Thyroid gland (tissue), 4 donors: ENCODE data around the gene MEX3B. TPM values are rescaled to one million over a fixed set of nuclear protein-coding genes. Genes with fewer than 3 reads are reported as not detected.
"Not testable (repeated sequence)": the region's sequence is repeated elsewhere in the genome, so short reads cannot be mapped to it uniquely, and the experiment has no call there.

Source experiments
- DNase-seq, 2 donors: peaks; one replicate each; pipeline ENCODE4 v3.0.0-alpha.2; 2019
- H3K27ac ChIP-seq, 3 donors: fragments of 200-600 bp; sonication (generic); 1 replicate in 2 of 3; 2 replicates in 1 of 3; pipeline ENCODE4 v1.5.1; 2016 to 2019; ENCODE audit warnings: mild to moderate bottlenecking in 1 of 3, moderate library complexity in 1 of 3
- H3K27me3 ChIP-seq: fragments of 200-600 bp; sonication (generic); one replicate; pipeline ENCODE4 v1.5.1; 2019
- H3K36me3 ChIP-seq, 2 donors: fragments of 200-600 bp; sonication (generic); one replicate each; pipeline ENCODE4 v1.5.1; 2016 to 2019
- H3K4me1 ChIP-seq, 2 donors: fragments of 200-600 bp; sonication (generic); one replicate each; pipeline ENCODE4 v1.5.1; 2017 to 2019
- H3K4me3 ChIP-seq, 3 donors: fragments of 200-600 bp; sonication (generic); replicated peaks in 1 of 3; 1 replicate in 2 of 3; 2 replicates in 1 of 3; pipeline ENCODE4 v1.5.1; 2016; ENCODE audit warnings: mild to moderate bottlenecking in 1 of 3
- H3K9me3 ChIP-seq: fragments of 200-600 bp; sonication (generic); one replicate; pipeline ENCODE4 v1.5.1; 2017
- POLR2A ChIP-seq, 2 donors: fragments of 450-650 bp; IDR thresholded peaks; one replicate each; pipeline ENCODE4 v1.6.1; 2017; ENCODE audit warnings: antibody characterized with exemption in 2 of 2, mild to moderate bottlenecking in 2 of 2, moderate library complexity in 1 of 2
- WGBS, 2 donors: methylation state at CpG; one replicate each; pipeline ENCODE4 v1.1.5; 2017; 5-methylcytosine and 5-hydroxymethylcytosine counted together
- intact Hi-C: fragments of 100-400 bp; cut with DNase I; formaldehyde crosslinking; loops from one replicate; pipeline ENCODE4 v1.15.1; 2023
- total RNA-seq, 4 donors: library from RNA; depleted of rRNA; stranded (reverse); fragments of >200 nt; gene quantifications; one replicate each; pipeline ENCODE4 v1.2.3, GENCODE V29; 2016
- TF ChIP-seq, protein P1 (sequence below), 6 experiments: fragments of 200-600 bp in 3 of 6; fragments of 450-650 bp in 3 of 6; sonication (generic) in 3 of 6; IDR thresholded peaks; one replicate each; pipeline ENCODE4 v1.5.1; 2016 to 2019; ENCODE audit warnings: antibody characterized with exemption in 6 of 6, mild to moderate bottlenecking in 2 of 6, inconsistent platforms in 1 of 6, moderate library complexity in 1 of 6

MEX3B gene
- total RNA-seq, 4 donors from 2014 or later = 0.73 to 1.8 (median 1.1) TPM

DNA sequence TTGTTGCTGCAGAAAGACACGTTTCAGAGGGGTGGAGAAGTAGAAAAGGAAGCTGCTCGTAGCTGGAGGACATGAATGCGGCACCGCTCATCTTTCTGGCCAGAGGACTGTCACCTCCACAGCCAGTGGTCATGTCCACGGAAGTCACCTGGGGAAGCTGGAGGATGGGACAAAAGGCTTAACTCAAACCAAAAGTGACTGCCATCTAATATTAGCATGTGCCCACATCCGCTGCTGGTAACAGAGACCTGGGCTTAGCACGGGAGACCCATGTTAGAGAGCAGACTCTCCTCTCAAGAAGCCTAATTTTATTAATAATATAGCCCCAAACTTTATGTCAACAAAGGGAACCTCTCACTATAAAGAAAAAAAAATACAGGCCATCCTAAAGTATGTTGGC is 5.9 kb downstream of the MEX3B start:
- no peaks in the 10 kb centered on the region for H3K36me3 ChIP-seq
- intact Hi-C loops = no loop called here
- H3K9me3 ChIP-seq = no peaks in the 10 kb centered on the region
- 93 to 96% methylated on average over 7 of the region's 7 CpGs for WGBS, 2 donors
- no peak for DNase-seq
- no peak overlapping the region for H3K4me3 ChIP-seq
- H3K4me1 ChIP-seq = peaks cover 10 to 12% of the 10 kb centered on the region in 2 donors
- no peaks in the 10 kb centered on the region for H3K27me3 ChIP-seq
- H3K27ac ChIP-seq = no peak overlapping the region
- TF ChIP-seq, protein P1, sequence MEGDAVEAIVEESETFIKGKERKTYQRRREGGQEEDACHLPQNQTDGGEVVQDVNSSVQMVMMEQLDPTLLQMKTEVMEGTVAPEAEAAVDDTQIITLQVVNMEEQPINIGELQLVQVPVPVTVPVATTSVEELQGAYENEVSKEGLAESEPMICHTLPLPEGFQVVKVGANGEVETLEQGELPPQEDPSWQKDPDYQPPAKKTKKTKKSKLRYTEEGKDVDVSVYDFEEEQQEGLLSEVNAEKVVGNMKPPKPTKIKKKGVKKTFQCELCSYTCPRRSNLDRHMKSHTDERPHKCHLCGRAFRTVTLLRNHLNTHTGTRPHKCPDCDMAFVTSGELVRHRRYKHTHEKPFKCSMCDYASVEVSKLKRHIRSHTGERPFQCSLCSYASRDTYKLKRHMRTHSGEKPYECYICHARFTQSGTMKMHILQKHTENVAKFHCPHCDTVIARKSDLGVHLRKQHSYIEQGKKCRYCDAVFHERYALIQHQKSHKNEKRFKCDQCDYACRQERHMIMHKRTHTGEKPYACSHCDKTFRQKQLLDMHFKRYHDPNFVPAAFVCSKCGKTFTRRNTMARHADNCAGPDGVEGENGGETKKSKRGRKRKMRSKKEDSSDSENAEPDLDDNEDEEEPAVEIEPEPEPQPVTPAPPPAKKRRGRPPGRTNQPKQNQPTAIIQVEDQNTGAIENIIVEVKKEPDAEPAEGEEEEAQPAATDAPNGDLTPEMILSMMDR (IDR thresholded peaks at IDR 0.05) = no peak
- no peak for TF ChIP-seq POLR2A (IDR thresholded peaks at IDR 0.05)

- Histone ChIP-seq H3K4me3 (no peak overlapping the region), H3K36me3 (no peaks in the 10 kb centered on the region), H3K27me3 (no peaks in the 10 kb centered on the region), H3K4me1 (no peaks in the 10 kb centered on the region), H3K9me3 (no peaks in the 10 kb centered on the region), H3K27ac (no peak overlapping the region)
- DNase-seq = no peak
- intact Hi-C loops = no loop called here
- 71 to 78% methylated on average over 7 of the region's 7 CpGs for WGBS, 2 donors
- TF ChIP-seq, protein P1 (IDR thresholded peaks at IDR 0.05) = no peak
Observed at GRCh38 chr15:82036461-82036860, 9.4 kb downstream of the MEX3B start.

- Histone ChIP-seq H3K27ac (no peak overlapping the region), H3K4me3 (no peak overlapping the region), H3K36me3 (no peaks in the 10 kb centered on the region), H3K27me3 (no peaks in the 10 kb centered on the region), H3K9me3 (no peaks in the 10 kb centered on the region), H3K4me1 (no peaks in the 10 kb centered on the region)
- TF ChIP-seq, protein P1 (IDR thresholded peaks at IDR 0.05) = no peak
- TF ChIP-seq POLR2A (IDR thresholded peaks at IDR 0.05) = no peak
- intact Hi-C loops = no loop called here
- DNase-seq = no peak
- 85 to 87% methylated on average over 5 of the region's 5 CpGs for WGBS, 2 donors
Observed at GRCh38 chr15:82031871-82032270, 13.9 kb downstream of the MEX3B start.

DNA sequence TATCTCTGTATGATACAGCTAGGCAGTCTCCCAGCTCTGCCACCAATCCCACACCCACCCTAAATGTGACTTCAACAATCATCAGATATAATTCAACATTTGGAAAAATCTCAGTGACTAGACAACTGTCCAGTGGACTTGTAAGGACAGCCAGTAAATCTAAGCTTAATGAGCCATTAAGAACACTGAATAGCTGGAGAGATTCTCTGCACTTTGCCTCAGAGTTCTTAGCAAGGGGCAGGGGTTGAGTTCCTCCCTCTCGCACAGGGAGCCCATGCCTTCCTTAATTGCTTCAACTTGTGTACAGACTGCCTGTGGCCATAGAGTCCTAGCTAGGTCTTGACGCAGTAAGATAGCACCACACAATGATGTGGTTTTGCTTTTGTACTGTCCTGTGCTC is 15.6 kb downstream of the MEX3B start:
- Histone ChIP-seq H3K36me3 (no peaks in the 10 kb centered on the region), H3K4me3 (no peak overlapping the region), H3K27ac (no peak overlapping the region), H3K4me1 (no peaks in the 10 kb centered on the region), H3K27me3 (no peaks in the 10 kb centered on the region), H3K9me3 (no peaks in the 10 kb centered on the region)
- intact Hi-C loops = no loop called here
- no peak for DNase-seq
- 94 to 95% methylated on average over 2 of the region's 2 CpGs for WGBS, 2 donors
- no peak for TF ChIP-seq POLR2A (IDR thresholded peaks at IDR 0.05)
- TF ChIP-seq, protein P1 (IDR thresholded peaks at IDR 0.05) = no peak

GRCh38 chr15:82028163-82028562 is 17.7 kb downstream of the MEX3B start:
- intact Hi-C loops, DNase-seq, H3K9me3 ChIP-seq, H3K4me1 ChIP-seq, H3K4me3 ChIP-seq, H3K27me3 ChIP-seq, H3K27ac ChIP-seq, H3K36me3 ChIP-seq: not testable (repeated sequence)
- 76 to 79% methylated on average over 5 of the region's 5 CpGs for WGBS, 2 donors

DNA sequence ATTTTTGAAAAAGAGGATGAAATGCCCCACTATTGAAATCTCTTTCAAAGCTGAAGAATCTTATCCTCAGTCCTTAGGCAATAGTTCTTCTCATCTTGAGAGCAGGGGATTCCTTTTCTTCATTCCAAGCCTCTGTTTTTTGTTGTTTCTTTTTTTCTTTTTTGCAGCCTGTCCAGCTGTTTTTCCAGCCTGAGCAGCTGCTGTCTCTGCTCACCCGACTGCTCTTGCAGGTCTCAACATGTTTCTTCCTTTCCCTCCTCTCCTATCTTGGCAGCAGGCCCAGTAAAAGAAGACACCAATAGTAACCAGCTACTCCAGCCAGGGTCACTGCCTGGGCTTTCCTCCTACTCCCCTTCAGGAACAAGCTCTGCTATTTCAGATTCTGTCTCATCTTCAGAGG is 23.8 kb downstream of the MEX3B start:
- no peak overlapping the region for H3K27ac ChIP-seq
- no peaks in the 10 kb centered on the region for H3K4me1 ChIP-seq
- peak; percentile 8 to 20 for DNase-seq
- H3K27me3 ChIP-seq = no peaks in the 10 kb centered on the region
- TF ChIP-seq POLR2A (IDR thresholded peaks at IDR 0.05) = no peak
- TF ChIP-seq, protein P1 (IDR thresholded peaks at IDR 0.05) = no peak
- intact Hi-C loops = no loop called here
- no peak overlapping the region for H3K4me3 ChIP-seq
- no peaks in the 10 kb centered on the region for H3K36me3 ChIP-seq
- 5 to 10% methylated on average over 1 of the region's 1 CpG for WGBS, 2 donors
- H3K9me3 ChIP-seq = no peaks in the 10 kb centered on the region
